HG03378 (cell line): Measurements from ENCODE around the gene TNS2.

Experiments
- ATAC-seq: cut with Tn5 transposase; IDR thresholded peaks from one replicate; pipeline ENCODE4 v1.9.1; 2021; ENCODE audit warnings: mild to moderate bottlenecking, moderate library complexity; ENCODE audit not compliant: unreplicated experiment

Gene TNS2

DNA sequence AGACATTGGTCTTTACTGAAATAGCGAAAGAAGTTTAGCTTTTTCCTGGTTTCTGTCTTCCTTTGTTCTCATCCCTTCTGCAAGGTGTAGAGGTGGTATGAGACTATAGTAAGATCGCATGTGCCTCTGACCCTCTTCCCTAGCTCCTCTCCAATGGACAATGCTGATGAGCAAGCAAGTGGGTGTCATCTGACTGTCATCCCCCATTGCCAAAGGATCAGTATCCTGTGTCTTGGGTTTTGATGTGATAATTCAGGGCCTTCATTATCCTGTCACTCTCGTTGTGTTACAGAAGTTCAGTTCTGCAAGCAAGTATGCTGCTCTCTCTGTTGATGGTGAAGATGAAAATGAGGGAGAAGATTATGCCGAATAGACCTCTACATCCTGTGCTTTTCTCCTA lies 10.0 kb upstream of the TNS2 start:
- no peak for ATAC-seq

DNA sequence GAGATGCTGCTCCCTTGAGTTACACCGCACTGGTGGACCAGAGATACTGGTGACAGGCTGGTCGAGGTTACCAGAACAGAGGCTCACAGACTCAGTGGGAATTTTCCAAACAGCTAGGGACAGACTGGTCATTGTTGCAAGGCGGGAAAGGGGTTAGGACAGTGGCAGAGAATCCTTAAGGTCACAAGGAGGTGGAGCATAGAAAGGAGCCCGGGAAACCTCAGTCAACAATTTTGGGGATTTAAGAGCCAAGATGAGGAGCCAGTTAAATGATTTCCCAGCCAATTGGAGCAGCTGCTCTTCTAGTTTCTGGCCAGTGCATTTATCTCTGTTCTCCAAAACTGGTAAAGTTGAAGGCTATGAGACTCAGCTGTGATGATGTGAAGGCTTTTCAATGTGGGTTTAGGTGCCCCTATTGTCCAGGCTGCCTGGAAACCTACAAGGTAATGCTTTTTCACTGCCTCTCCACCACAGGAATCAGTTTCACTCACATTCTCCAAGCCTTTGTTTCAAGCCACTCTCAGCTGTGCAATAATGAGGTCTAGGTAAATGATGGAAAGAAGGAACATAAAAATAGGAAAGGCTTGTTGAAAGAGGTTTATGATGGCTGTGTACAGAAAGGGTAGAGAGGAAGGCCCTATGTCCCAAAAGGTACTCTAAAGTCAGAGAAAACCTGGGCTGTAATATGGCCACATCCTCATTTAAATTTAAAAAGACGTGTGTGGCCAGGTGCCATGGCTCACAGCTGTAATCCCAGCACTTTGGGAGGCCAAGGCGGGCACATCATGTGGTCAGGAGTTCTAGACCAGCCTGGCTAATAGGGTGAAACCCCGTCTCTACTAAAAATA lies 7.0 kb upstream of the TNS2 start:
- no peak for ATAC-seq

DNA sequence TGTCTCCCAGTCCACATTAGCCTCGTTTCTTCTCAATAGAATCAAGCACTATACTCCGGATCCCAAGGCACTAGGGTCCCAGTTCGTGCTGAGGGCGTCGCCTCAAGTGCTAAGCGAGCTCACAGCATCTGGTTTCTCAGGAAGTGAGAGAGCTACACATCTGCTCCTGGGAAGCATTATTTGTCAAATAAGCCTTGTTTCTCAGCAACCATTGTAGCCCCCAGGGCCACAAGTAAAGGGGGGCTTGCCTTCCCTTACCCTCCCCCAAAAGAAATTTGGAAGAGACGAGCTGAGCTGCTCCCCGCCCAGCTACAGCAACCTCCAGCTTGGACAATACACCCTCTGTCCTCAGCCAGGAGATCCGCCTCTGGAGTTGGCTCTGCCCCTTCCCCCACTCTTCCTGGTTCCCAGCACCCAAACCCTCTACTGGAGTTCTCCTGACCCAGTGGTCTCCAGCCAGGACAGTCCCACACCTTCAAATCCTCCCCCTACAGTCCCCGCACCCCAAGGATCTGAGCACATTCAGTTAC lies 5.7 kb upstream of the TNS2 start:
- no peak for ATAC-seq

DNA sequence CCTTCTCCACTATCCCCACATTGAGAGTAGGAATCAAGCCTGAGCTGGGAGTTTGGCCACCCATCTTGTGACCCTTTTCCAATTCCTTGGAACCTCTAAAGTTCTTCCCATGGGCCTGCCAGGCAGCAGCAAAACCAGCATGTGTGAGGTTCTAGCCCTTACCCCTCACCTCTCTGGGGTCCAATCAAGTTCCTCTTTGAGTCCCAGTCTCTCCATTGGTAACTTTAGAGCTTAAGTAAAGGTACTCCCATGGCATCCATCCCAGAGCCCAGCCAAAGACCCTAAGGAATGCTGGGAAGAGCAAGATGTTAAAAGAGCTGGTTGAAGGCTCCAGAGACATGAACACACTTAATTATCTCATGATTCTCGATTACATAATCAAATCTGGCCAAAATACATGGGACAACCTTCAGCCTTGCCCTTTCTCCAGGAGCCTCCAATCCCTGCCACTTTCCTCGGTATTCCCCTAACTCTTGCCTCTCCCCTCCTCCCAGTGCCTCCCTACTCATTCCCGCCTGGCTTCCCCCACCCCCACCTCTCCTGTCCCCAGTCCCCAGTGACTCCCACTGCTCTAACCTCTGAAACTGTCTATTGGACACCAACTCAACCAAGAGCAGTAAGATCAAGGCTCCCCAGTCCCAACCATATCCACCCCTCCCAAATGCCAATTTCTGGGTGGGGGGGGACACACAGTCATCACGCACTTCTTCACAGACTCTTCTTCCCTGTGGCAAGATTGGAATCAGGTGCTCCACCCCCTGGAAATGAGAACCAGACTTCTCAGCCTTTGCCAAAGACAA lies 4.8 kb upstream of the TNS2 start:
- no peak for ATAC-seq

DNA sequence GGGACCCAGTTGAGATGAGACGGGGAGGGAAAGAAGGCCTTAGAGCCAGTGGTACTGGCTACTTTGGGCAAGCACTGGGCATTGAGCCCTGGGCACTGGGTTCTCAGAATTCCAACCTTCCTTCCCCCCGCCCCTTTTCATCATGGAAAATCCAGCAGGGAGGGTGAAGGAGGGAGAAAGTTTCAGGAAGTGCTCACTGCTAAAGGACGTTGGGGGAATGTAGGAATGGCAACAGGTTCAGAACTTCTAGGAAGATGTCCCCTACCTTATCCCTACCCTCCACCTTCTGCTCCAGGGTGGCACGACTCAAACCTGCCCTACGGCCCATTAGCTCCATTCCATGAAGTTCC lies 4.2 kb upstream of the TNS2 start:
- no peak for ATAC-seq

DNA sequence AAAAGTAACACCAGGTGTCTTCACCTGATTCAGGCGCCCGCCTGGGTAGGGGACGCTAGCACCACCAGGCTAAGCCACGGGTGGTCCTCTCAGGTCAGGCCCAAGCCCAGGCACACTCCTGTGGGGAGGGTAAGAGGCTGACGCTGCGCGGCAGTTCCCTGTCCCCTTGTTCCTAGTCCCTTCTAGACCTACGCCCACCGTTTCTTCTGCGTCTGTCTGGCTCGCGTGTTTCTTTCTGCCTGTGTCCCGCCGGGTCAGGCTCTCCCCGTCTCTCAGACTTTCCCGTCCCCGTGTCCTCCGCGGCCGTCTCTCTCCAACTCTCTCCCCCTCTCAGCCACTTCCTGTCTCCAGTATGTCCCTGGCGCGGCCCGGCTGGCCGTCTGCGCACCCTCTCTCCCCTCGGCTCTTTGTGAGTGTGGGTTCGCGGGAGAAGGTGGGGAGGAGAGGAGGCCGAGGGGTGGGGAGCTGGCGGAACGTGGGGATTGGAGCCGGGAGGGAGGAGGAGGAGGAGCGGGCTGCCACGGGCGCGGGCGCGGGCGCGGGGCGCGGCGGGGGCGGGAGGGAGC lies 3.1 kb upstream of the TNS2 start:
- ATAC-seq, result no peak

DNA sequence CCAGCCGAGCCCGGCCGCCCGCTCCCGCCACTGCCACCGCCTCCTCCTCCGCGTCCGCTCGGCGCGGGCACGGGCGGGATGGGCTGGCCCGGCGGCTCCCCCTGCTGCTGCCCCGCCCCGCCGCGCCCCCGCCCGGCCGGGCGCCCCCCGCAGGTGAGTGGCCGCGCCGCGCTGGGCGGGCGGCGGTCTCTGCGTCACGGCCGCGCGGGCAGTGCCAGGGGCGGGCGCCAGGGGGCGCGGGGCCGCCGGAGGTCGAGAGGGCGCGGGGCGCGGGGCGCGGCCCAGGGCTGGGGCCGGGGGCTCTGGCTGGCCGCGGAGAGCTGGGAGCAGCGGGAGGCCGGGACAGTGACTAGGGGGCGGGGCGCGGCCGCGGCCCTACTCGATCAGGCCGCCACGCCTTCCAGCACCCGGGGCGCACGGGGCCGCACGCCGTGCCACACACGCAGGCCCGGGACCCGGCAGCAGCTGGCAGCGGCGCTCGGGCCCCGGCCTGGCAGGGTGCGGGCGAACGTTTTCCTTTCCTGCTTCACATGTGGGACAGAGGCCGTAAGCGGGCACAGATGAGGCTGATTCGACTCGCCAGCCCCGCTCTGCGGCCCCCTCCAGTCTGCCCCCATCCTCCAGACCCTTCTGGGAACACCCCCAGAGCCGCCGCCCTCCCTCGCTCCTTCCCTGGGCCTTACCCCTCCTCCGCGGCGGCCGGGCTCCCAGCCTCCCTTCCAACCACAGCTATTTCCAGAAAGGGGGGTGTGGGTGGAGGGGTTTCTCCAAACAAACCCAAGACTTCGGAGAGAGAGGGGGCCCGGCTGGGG lies 2.4 kb upstream of the TNS2 start:
- no peak for ATAC-seq

DNA sequence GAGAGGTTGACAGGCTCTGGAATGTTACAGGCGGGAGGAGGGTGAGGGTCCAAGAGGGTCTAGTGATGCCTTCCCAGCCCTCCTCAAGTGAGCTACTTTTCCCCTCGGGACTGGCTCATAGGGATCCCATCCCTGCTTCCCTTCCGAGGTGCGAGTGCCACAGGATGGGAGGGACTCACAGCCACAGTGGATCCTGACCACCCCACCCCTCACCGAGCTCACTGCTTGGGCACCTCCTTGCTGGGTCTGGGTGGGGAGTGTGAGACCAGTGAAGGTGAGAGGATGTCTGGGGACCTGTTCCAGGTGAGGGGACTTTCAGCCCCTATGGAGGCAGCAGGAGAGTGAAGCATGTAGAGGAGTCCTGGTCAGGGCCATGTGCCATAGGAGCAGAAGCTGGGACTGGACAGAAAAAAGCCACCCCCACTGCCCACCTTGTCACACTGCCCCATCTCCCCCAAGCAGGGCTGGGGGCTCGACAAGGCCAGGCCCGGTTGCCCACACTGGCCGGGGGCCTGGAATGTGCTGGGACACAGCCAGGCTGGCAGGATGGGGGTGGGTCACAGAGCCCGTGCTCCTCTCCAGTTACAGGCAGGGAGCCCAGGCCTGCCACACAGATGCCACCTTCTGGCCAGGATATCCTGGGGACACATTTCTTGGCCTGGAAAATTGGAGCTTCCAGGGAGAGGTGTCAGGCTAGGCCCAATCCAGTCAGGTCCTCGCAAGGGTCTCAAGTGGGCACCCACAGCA lies 1.7 kb upstream of the TNS2 start:
- no peak for ATAC-seq

DNA sequence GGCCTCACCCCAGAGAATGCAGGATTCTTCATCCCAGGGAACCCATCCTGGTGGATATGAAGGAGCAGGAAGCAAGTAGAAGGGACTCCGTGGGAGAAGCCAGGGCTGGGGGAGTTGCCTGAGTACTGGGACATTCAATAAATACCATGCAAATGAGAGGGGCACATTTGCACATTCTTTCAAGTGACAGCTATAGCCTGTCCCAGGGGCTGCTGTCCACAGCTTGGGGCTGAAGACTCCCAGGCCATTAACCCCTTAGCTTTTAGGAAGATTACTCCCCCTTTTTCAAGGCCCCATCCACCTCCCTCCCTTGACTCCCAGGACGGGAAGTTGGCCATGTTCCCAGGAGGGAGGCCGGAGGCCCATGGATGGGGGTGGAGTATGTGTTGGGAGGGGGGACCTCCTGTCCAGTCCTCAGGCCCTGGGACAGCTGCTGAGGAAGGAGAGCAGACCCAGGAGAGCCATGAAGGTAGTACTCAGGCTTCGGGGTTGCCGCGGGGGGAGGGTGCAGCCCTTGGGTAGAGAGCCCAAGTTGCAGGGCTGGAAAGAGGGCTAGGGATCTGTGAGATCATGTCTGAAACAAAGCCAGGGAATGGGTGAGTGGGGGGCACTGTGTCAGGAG lies 974 bp upstream of the TNS2 start:
- no peak for ATAC-seq

DNA sequence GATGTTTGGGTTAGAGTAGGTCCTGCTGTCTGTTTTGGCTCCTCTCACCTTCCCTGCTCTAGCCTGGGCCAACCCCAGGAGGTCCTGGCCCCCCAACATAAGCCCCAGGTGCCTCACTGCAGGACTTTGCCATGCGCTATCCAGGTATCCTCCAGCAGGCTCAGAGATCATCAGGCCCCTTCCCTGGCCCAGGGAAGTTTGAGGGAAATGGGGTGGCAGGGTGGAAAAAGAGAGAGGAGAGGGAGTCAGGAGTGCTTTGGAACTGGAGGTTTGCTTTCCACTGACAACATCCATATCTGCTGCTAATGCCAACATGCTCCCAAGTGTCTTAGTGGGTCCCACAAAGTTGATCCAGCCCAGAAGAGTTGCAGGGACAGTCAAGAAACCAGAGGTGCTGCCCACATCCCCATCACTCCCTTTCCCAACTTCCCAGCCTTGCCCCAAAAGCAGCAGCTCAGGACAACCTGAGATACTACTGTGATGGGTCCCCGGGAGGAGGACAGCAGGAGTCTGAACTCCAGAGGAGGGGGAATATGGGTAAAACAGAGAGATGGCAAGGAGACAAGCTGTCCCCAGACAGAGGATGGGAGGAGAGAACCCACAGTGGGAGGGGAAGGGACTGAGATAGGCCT lies 677 bp downstream of the TNS2 start:
- no peak for ATAC-seq

DNA sequence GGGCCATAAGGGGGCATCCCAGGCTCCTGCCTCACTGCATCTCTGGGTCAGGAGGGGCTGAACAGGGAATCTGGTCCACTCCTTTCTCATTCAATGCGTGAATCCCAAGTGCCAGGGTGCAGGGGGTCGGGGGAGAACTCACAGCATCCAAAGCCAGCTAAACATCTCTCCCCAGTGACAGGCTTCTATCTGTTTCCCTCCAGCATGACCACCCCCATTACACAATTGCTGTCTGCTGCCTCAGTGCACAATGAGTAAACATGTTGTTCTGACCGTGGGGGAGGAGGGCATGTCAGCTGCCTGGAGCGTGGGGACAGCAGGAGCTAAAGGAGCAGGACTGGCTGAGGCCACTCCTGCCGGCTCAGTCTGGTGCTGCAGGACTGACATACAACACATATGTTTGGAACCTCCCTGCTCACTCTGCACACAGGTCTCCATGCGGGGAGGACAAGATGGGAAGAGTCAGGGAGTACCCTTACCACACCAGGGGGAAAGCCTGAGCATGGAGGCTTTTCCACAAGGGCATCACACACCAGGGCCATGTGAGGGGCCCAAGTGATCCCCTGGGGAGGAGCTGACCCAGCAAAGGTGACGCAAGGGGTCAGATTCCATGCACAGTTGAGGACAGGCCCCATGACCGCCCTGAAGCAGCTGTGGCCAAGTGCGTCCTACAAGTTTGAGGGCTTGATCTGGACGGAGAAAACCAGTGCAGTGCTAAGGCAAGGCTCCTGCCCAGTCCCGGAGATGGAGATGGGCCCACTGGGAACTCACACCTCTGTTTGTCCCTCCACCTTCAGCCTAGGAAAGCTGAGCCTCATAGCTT lies 1.4 kb downstream of the TNS2 start:
- no peak for ATAC-seq

DNA sequence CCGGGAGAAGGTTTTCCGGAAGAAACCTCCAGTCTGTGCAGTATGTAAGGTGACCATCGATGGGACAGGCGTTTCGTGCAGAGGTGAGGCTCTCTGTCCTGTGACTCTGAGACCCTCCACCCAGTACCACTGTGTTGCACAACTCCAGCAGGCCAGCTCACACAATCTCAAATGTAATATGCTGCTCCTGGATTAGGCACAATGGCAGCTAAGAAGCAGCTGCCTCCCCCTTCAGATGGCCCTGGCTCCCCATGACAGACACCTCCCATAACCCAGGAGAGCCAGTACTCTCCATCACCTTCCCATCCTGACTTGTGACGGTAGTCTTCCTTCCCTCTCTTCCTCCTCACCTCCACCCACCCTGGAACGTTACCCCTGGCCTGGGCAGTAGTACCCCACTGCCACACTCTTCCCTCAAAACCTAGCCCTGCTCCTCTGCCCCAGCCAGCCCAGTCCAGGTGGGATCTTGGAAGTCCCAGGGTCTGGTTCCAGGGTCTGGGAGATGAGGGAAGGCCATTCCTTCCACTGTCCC lies 2.1 kb downstream of the TNS2 start:
- no peak for ATAC-seq

DNA sequence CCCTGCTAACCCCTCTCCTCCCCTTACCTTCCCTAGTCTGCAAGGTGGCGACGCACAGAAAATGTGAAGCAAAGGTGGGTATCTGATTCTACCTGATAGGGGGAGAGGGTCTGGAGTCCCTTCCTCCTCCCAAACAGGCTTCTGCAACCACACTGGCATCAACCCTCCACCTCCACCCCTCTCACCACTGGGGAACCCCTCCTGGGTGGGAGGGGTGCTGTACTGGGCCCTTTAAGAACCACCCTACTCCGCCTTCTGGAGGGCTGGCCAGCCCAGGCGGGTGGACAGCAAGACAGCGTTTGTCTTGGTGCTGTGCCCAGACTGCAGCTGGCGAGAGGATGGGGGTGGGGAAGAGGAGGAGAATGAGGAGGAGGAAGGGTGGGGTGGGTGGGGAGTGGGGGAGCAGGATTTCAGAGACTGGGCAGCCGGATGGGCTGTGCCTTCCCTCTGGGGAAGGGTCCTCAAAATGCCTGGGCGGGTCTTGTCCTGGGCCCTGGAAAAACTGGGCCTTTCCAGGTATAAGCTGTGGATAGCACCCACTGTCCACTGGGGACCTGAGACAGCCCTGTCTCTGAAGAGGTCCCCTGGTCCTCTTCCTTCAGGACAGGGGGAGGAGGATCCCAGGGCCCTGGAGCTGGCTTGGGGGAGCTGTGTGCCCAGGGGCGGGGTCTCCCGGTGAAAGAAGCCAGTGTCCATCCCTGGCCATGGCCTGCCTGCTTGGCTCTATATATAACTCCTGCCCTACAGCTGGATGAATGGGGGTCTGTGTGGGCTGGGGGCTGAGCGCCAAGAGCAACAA lies 2.8 kb downstream of the TNS2 start:
- ATAC-seq, result no peak

DNA sequence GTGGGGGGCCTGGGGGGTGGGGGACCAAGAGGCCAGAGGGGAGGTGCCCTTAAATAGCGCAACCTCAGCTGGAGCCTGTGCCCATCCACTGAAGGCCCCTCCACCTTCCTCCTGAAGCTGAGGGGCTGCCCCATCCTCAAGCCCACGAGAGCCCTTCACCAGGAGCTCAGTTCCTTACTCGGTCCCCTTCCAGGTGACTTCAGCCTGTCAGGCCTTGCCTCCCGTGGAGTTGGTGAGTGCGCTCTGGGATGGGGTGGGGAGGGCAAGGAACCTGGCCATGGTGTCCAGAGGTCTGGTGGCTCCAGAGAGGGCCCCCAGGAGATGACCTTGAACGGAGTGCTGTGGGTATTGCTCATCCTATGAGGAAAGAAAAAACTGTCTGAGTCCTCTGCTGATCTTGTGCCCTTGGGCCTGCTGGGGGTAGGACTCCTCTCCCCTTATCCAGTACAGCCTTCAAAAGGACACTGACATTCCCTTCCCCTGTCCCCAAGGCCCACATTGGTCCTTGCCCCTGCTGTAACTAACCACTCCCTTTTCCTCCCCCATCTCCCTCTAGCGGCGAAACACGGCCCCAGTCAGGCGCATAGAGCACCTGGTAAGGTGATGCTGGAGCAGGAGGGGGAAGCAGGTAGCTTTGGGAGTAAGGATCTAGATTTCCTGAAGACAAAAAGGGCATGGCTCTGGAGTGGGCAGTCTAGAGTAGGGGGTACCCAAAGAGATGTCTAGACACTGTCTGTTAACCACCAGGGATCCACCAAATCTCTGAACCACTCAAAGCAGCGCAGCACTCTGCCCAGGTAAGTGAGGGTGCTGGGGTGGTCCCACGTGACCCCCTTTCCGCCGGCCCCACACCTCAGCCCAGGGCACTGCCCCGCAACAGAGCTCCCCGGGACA lies 3.6 kb downstream of the TNS2 start:
- no peak for ATAC-seq

DNA sequence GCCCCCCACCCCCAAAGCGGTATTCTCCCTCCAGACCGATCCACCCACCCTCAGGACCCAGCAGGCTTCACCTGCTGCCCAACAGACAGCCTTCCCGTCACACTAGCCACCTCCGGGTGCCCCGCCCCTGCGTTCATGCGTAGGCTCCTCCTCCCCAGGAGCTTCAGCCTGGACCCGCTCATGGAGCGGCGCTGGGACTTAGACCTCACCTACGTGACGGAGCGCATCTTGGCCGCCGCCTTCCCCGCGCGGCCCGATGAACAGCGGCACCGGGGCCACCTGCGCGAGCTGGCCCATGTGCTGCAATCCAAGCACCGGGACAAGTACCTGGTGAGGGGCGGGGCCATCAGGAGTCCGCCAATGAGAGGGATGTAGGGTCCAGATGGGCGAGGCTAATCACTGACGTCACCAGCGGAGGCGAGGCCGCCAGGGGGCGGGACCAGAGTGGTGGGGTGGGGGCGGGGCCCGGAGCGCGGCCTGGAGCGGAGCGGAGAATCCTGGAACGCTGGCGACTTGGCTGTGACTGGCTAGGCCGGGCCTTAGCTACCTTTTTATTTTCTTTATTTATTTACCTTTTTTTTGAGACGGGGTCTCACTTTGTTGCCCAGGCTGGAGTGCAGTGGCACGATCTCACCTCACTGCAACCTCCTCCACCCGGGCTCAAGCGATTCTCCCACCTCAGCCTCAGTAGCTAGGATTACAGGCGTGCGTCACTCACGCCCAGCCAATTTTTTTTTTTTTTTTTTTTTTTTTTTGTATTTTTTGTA lies 4.4 kb downstream of the TNS2 start:
- ATAC-seq, result peak; percentile 82
